Activated T-cell treated with anti-CD3 and anti-CD28 coated beads for 48 hours (primary cell): ENCODE results near the gene FAIM.
"Not testable (repeated sequence)": the region's sequence is repeated elsewhere in the genome, so short reads cannot be mapped to it uniquely, and the experiment has no call there.

Source experiments
- DNase-seq: peaks from one replicate; pipeline ENCODE4 v3.0.0-alpha.2; 2020; ENCODE audit warnings: low read depth

Gene FAIM

GRCh38 chr3:138601661-138602060 is 6.9 kb upstream of the FAIM start:
- not testable (repeated sequence) for DNase-seq

GRCh38 chr3:138604106-138604595 is 4.4 kb upstream of the FAIM start:
- DNase-seq = not testable (repeated sequence)

GRCh38 chr3:138609898-138610266 is 1.3 kb downstream of the FAIM start:
- no peak for DNase-seq

GRCh38 chr3:138615462-138615861 is 6.9 kb downstream of the FAIM start:
- DNase-seq = no peak

- DNase-seq = no peak
Measured at GRCh38 chr3:138620431-138620830, 11.9 kb downstream of the FAIM start.

- no peak for DNase-seq
Measured at GRCh38 chr3:138624518-138624917, 15.9 kb downstream of the FAIM start.

GRCh38 chr3:138625707-138626365 is 17.3 kb downstream of the FAIM start:
- DNase-seq = no peak

GRCh38 chr3:138629526-138629925 is 21.0 kb downstream of the FAIM start:
- no peak for DNase-seq

GRCh38 chr3:138638641-138639040 is 30.1 kb downstream of the FAIM start:
- DNase-seq = no peak

GRCh38 chr3:138640537-138640936 is 32.0 kb downstream of the FAIM start:
- no peak for DNase-seq

GRCh38 chr3:138642226-138642926 is 33.8 kb downstream of the FAIM start:
- DNase-seq = no peak

- DNase-seq = no peak
Measured at GRCh38 chr3:138642927-138643253, 34.3 kb downstream of the FAIM start.

GRCh38 chr3:138646008-138646407 is 37.4 kb downstream of the FAIM start:
- no peak for DNase-seq

- no peak for DNase-seq
Measured at GRCh38 chr3:138646513-138646912, 37.9 kb downstream of the FAIM start.

- no peak for DNase-seq
Measured at GRCh38 chr3:138649134-138649533, 40.6 kb downstream of the FAIM start.

GRCh38 chr3:138653567-138653966 is 45.0 kb downstream of the FAIM start:
- DNase-seq = no peak

GRCh38 chr3:138657508-138657907 is 48.9 kb downstream of the FAIM start:
- DNase-seq = no peak

- DNase-seq = no peak
Measured at GRCh38 chr3:138668107-138668506, 59.5 kb downstream of the FAIM start.

- DNase-seq = no peak
Measured at GRCh38 chr3:138670407-138670806, 61.8 kb downstream of the FAIM start.

GRCh38 chr3:138673641-138674530 is 65.3 kb downstream of the FAIM start:
- DNase-seq = no peak

- no peak for DNase-seq
Measured at GRCh38 chr3:138675393-138675792, 66.8 kb downstream of the FAIM start.

GRCh38 chr3:138678086-138678485 is 69.5 kb downstream of the FAIM start:
- DNase-seq = no peak

GRCh38 chr3:138678874-138679392 is 70.4 kb downstream of the FAIM start:
- DNase-seq = no peak
